ENCODE data around the gene HK2. TPM values are rescaled to one million over a fixed set of nuclear protein-coding genes. Genes with fewer than 3 reads are reported as not detected.
A peak's percentile ranks its signal among the peaks of the same experiment; 100 is the strongest.
"Not testable (repeated sequence)": the region's sequence is repeated elsewhere in the genome, so short reads cannot be mapped to it uniquely, and the experiment has no call there.

HK2 gene
- total RNA-seq, 3 donors from 2014 or later, result 181 to 317 (median 281) TPM

GRCh38 chr2:74854401-74854800 lies 20.5 kb downstream of the HK2 start:
- Histone ChIP-seq H3K4me3 (no peak overlapping the region), H3K9me3 (no peaks in the 10 kb centered on the region), H3K4me1 (ENCODE audit: low read depth) (peaks cover 45% of the 10 kb centered on the region), H3K36me3 (ENCODE audit: low read depth) (no peaks in the 10 kb centered on the region)
- DNase-seq (no peak), ATAC-seq (no peak)
- intact Hi-C loops (cut with DNase I, micrococcal nuclease), result no loop called here
- no peak for TF ChIP-seq CTCF (IDR thresholded peaks at IDR 0.05)

DNA sequence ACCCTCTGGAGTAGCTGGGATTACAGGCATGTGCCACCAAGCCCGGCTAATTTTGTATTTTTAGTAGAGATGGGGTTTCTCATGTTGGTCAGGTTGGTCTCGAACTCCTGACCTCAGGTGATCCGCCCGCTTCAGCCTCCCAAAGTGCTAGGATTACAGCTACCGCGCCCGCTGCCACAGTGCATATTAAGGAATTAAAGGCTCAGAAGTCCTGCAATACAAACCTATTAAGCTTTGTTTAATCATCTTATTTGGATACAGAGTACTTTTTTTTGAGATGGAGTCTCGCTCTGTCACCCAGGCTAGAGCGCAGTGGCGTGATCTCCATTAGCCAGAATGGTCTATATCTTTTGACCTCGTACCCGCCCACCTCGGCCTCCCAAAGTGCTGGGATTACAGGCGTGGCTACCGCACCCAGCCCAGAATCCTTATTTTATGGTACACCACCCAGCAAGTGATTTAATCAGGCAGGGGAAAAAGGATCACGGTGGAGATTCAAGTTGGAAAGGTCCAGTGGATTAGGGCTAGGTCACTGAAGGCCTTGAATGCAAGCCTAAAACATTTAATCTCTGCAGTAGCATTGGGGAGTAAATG lies 21.3 kb downstream of the HK2 start:
- ATAC-seq, result peak; percentile 59
- H3K36me3 ChIP-seq (ENCODE audit: low read depth); intact Hi-C loops (cut with DNase I, micrococcal nuclease); H3K4me3 ChIP-seq; H3K9me3 ChIP-seq: not testable (repeated sequence)
- peaks cover 38% of the 10 kb centered on the region for H3K4me1 ChIP-seq (ENCODE audit: low read depth)
- DNase-seq, result peak; percentile 72 to 77 (median 77)

- Histone ChIP-seq H3K36me3 (ENCODE audit: low read depth) (no peaks in the 10 kb centered on the region), H3K4me1 (ENCODE audit: low read depth) (peaks cover 41% of the 10 kb centered on the region), H3K9me3 (no peaks in the 10 kb centered on the region), H3K4me3 (no peak overlapping the region)
- ATAC-seq, result peak; percentile 85
- DNase-seq, result peak; percentile 71 to 80 (median 72)
- no peak for TF ChIP-seq CTCF (IDR thresholded peaks at IDR 0.05)
- intact Hi-C loops (cut with DNase I, micrococcal nuclease), result no loop called here
Observed at GRCh38 chr2:74856004-74856578, 22.2 kb downstream of the HK2 start.

- no peak for ATAC-seq
- no peaks in the 10 kb centered on the region for H3K9me3 ChIP-seq
Observed at GRCh38 chr2:74856599-74856998, 22.7 kb downstream of the HK2 start.

DNA sequence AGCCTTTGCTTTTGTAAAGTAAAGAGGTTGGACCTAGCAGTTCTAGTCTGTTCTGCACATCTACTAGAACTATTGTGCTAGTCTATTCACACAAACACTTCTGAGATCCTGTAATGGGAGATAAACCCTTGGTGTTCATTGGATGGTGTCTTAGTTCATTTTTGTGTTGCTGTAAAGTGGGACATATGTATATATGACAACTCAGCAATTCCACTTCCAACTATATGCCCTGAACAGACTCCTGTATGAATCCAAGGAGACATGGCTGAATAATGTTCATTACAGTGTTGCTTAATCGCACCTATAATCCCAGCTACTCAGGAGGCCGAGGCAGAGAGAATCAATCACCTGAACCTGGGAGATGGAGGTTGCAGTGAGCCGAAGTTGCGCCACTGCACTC lies 23.3 kb downstream of the HK2 start:
- H3K9me3 ChIP-seq, result no peaks in the 10 kb centered on the region
- DNase-seq (no peak), ATAC-seq (no peak)
- no peak overlapping the region for H3K4me3 ChIP-seq
- intact Hi-C loops (cut with DNase I, micrococcal nuclease), result no loop called here
- TF ChIP-seq CTCF (IDR thresholded peaks at IDR 0.05), result no peak
- peaks cover 52% of the 10 kb centered on the region for H3K4me1 ChIP-seq (ENCODE audit: low read depth)
- H3K36me3 ChIP-seq (ENCODE audit: low read depth), result no peaks in the 10 kb centered on the region

More at GRCh38 chr2:74856599-74856998, 22.7 kb downstream of the HK2 start:
- intact Hi-C loops (cut with DNase I, micrococcal nuclease), result no loop called here
- no peak for TF ChIP-seq CTCF (IDR thresholded peaks at IDR 0.05)
- Histone ChIP-seq H3K4me1 (ENCODE audit: low read depth) (peaks cover 46% of the 10 kb centered on the region), H3K4me3 (no peak overlapping the region), H3K36me3 (ENCODE audit: low read depth) (no peaks in the 10 kb centered on the region)
- DNase-seq, result no peak

- DNase-seq (no peak), ATAC-seq (no peak)
- Histone ChIP-seq H3K36me3 (ENCODE audit: low read depth) (no peaks in the 10 kb centered on the region), H3K4me3 (no peak overlapping the region), H3K4me1 (ENCODE audit: low read depth) (peaks cover 53% of the 10 kb centered on the region), H3K9me3 (no peaks in the 10 kb centered on the region)
- no peak for TF ChIP-seq CTCF (IDR thresholded peaks at IDR 0.05)
- intact Hi-C loops (cut with DNase I, micrococcal nuclease), result no loop called here
Observed at GRCh38 chr2:74857725-74858124, 23.8 kb downstream of the HK2 start.
